Immature natural killer cell (primary cell): ENCODE data around the gene CLNS1A. TPM values are rescaled to one million over a fixed set of nuclear protein-coding genes. Genes with fewer than 3 reads are reported as not detected.
A peak's percentile ranks its signal among the peaks of the same experiment; 100 is the strongest.

Experiments
- DNase-seq, 3 donors: peaks; one replicate each; pipeline ENCODE4 v3.0.0; 2022; ENCODE audit warnings: mixed read lengths in 1 of 3
- H3K27ac Mint-ChIP-seq, 6 donors: one replicate each; pipeline ENCODE4 v1.8.0; 2020; ENCODE audit warnings: mixed read lengths in 6 of 6, mild to moderate bottlenecking in 5 of 6, inconsistent platforms in 4 of 6, moderate library complexity in 3 of 6
- H3K27me3 Mint-ChIP-seq, 3 donors: one replicate each; pipeline ENCODE4 v1.8.0; 2020 to 2021; ENCODE audit warnings: low read depth in 3 of 3, mild to moderate bottlenecking in 3 of 3, mixed read lengths in 3 of 3, moderate library complexity in 3 of 3, inconsistent platforms in 1 of 3
- H3K36me3 Mint-ChIP-seq, 3 donors: one replicate each; pipeline ENCODE4 v1.8.0; 2020; ENCODE audit warnings: mixed read lengths in 3 of 3, inconsistent platforms in 2 of 3, mild to moderate bottlenecking in 2 of 3
- H3K4me1 Mint-ChIP-seq, 2 donors: one replicate each; pipeline ENCODE4 v1.8.0; 2020; ENCODE audit warnings: inconsistent platforms in 2 of 2, mild to moderate bottlenecking in 2 of 2, mixed read lengths in 2 of 2, moderate library complexity in 1 of 2
- H3K4me3 Mint-ChIP-seq, 5 donors: one replicate each; pipeline ENCODE4 v1.8.0; 2020; ENCODE audit warnings: mild to moderate bottlenecking in 5 of 5, mixed read lengths in 5 of 5, inconsistent platforms in 3 of 5, moderate library complexity in 3 of 5
- H3K9me3 Mint-ChIP-seq, 6 donors: one replicate each; pipeline ENCODE4 v1.8.0; 2020; ENCODE audit warnings: mild to moderate bottlenecking in 6 of 6, mixed read lengths in 6 of 6, inconsistent platforms in 4 of 6, moderate library complexity in 3 of 6
- polyA plus RNA-seq, 3 donors: library from polyadenylated mRNA; unstranded; fragments of 300-500 nt; fragmentation: Illumina TruSeq; gene quantifications; one replicate each; pipeline ENCODE4 v1.2.3, GENCODE V29; 2021

Gene CLNS1A
- polyA plus RNA-seq: 100 to 1,000 TPM in 1 of 3 donors, 10 to 100 TPM in 2; 74.7 to 120 (median 82.0) TPM

- peak; percentile 65 to 78 (median 75) for DNase-seq
- peaks cover 0 to 4% (median 0%) of the 10 kb centered on the region in 6 donors for H3K9me3 Mint-ChIP-seq
- peak within 1 kb of the TSS; percentile 53 to 97 (median 95) for H3K27ac Mint-ChIP-seq
- H3K4me1 Mint-ChIP-seq: peaks cover 37 to 41% of the 10 kb centered on the region in 2 donors
- peaks cover 0 to 4% (median 4%) of the 10 kb centered on the region in 3 donors for H3K27me3 Mint-ChIP-seq
- peaks cover 0 to 4% (median 3%) of the 10 kb centered on the region in 3 donors for H3K36me3 Mint-ChIP-seq
- peak within 1 kb of the TSS; percentile 97 to 99 (median 97) for H3K4me3 Mint-ChIP-seq
Observed at GRCh38 chr11:77637345-77638165, at the start of gene CLNS1A. Gene CLNS1A (minus strand): TSS chr11:77637794. CDS start chr11:77637714, 80 bp downstream.

DNA sequence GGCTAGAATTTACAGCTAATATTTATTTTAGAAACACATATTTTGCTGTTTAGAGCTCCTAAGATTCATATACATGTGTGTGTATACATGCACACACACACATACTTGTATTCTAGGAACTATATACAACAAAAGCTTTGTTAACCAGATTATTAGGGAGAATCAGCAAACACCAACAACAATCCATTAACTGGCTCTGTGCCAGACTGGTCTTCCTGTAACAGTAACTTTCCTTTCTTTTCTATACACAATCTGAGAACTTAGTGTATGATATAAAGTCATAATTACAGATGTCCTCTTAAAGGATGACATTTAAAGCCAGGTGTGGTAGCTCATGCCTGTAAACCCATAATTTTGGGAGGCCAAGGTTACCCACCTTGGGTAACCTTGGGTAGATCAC is 49.5 kb upstream of the CLNS1A start:
- no peak overlapping the region for H3K4me3 Mint-ChIP-seq
- peaks cover 22 to 37% (median 27%) of the 10 kb centered on the region in 3 donors for H3K36me3 Mint-ChIP-seq
- H3K9me3 Mint-ChIP-seq: no peaks in the 10 kb centered on the region
- peaks cover 0 to 4% (median 2%) of the 10 kb centered on the region in 3 donors for H3K27me3 Mint-ChIP-seq
- no peaks in the 10 kb centered on the region for H3K4me1 Mint-ChIP-seq
- no peak for DNase-seq
- H3K27ac Mint-ChIP-seq: peak overlapping the region in 1 of 6 donors; percentile 53

GRCh38 chr11:77677138-77677537 is 39.5 kb upstream of the CLNS1A start:
- no peak for DNase-seq
- Mint-ChIP-seq H3K27me3 (no peaks in the 10 kb centered on the region), H3K27ac (peak overlapping the region in 1 of 6 donors; percentile 2), H3K9me3 (no peaks in the 10 kb centered on the region), H3K36me3 (peaks cover 43 to 68% (median 44%) of the 10 kb centered on the region in 3 donors), H3K4me3 (no peak overlapping the region), H3K4me1 (no peaks in the 10 kb centered on the region)

- no peak for DNase-seq
- Mint-ChIP-seq H3K36me3 (peaks cover 59 to 75% (median 63%) of the 10 kb centered on the region in 3 donors), H3K4me1 (no peaks in the 10 kb centered on the region), H3K27me3 (peaks cover 0 to 2% (median 0%) of the 10 kb centered on the region in 3 donors), H3K27ac (peak overlapping the region in 1 of 6 donors; percentile 0), H3K4me3 (no peak overlapping the region), H3K9me3 (no peaks in the 10 kb centered on the region)
Observed at GRCh38 chr11:77672264-77672663, 34.7 kb upstream of the CLNS1A start.

GRCh38 chr11:77669848-77670511 is 32.4 kb upstream of the CLNS1A start:
- Mint-ChIP-seq H3K36me3 (peaks cover 42 to 67% (median 48%) of the 10 kb centered on the region in 3 donors), H3K27ac (peak overlapping the region in 4 of 6 donors; percentile 14 to 37 (median 32)), H3K27me3 (peaks cover 0 to 2% (median 0%) of the 10 kb centered on the region in 3 donors), H3K4me1 (no peaks in the 10 kb centered on the region), H3K9me3 (no peaks in the 10 kb centered on the region), H3K4me3 (no peak overlapping the region)
- DNase-seq: no peak

GRCh38 chr11:77668760-77669159 is 31.2 kb upstream of the CLNS1A start:
- DNase-seq: no peak
- H3K27ac Mint-ChIP-seq: no peak overlapping the region
- H3K4me3 Mint-ChIP-seq: no peak overlapping the region
- H3K9me3 Mint-ChIP-seq: no peaks in the 10 kb centered on the region
- peaks cover 32 to 56% (median 42%) of the 10 kb centered on the region in 3 donors for H3K36me3 Mint-ChIP-seq
- peaks cover 0 to 2% (median 0%) of the 10 kb centered on the region in 3 donors for H3K27me3 Mint-ChIP-seq
- H3K4me1 Mint-ChIP-seq: no peaks in the 10 kb centered on the region

DNA sequence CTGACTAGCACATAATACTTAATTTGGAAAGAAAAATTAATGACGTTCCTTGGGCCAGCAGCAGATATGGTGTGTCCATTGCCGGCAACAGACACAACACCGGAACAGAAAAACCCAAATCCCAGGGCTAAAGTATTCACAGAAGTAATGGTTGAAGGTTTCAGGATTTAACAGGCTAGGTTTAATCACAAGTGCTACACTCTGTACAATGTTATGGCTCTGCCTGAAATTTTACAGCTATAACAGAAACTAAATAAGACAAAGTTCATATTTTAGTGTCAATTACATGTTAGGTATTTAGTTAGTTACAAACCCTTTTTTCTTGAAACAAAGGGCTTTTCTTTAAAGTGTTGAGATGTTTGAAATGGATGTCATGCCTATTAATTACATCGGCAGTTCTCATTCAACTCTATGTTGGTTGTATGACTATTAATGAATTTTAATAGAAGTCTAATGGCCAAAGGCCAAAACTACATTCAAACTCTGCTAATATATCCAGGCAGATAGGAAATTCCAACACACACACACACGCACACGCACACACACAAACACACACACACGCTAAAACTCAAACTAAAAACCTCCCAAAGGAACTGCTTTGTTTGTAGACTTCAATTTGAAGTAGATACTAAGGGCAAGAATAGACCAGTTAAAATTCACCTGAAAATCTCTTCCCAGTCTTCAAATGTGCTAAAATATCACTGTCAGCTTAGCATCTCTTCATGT is 27.8 kb upstream of the CLNS1A start:
- Mint-ChIP-seq H3K9me3 (no peaks in the 10 kb centered on the region), H3K4me3 (no peak overlapping the region), H3K27ac (peak overlapping the region in 2 of 6 donors; percentile 40 to 41), H3K36me3 (peaks cover 22 to 38% (median 27%) of the 10 kb centered on the region in 3 donors), H3K27me3 (peaks cover 0 to 2% (median 0%) of the 10 kb centered on the region in 3 donors), H3K4me1 (no peaks in the 10 kb centered on the region)
- DNase-seq: no peak

DNA sequence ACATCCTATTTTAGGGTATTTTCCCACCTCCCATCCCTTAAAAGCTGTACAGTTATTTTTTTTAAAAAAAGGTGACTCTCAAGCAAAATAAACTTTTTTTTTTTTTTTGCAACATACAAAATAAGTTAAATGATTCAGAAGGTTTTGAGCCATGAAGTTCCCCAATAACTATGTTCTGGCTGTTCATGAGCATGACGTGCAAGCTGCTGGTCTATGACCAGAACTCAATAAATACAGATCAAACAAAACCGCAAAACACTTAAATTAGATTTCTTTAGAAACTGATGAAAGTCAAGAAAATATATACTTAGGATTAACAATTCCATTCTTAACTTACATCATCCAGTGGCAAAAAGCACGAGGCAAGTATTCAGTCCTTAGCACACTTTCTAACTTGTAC is 24.1 kb upstream of the CLNS1A start:
- H3K27me3 Mint-ChIP-seq: no peaks in the 10 kb centered on the region
- no peaks in the 10 kb centered on the region for H3K9me3 Mint-ChIP-seq
- H3K4me3 Mint-ChIP-seq: no peak overlapping the region
- H3K36me3 Mint-ChIP-seq: peaks cover 0 to 12% (median under 1%) of the 10 kb centered on the region in 3 donors
- H3K4me1 Mint-ChIP-seq: no peaks in the 10 kb centered on the region
- no peak for DNase-seq
- no peak overlapping the region for H3K27ac Mint-ChIP-seq

DNA sequence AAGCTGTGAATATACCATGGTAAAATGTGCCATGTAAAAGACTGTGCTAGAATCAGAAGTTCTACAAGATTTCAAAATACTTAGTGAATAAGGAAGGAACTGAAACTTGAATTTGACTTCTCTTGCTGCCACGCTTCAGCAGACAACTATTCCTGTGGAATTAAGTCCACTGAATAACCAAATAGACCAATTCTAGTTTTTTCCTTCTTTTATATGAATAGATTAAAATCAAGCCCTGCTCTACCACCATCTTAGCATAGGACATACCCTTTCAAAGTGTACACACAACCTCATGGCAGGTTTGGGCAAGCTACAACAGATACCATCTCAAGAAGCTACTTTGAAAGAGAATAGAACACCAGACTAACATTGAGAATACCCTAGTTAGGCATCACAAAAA is 23.4 kb upstream of the CLNS1A start:
- DNase-seq: no peak
- peaks cover 0 to 10% (median 0%) of the 10 kb centered on the region in 3 donors for H3K36me3 Mint-ChIP-seq
- H3K27me3 Mint-ChIP-seq: no peaks in the 10 kb centered on the region
- no peak overlapping the region for H3K27ac Mint-ChIP-seq
- H3K9me3 Mint-ChIP-seq: no peaks in the 10 kb centered on the region
- no peak overlapping the region for H3K4me3 Mint-ChIP-seq
- no peaks in the 10 kb centered on the region for H3K4me1 Mint-ChIP-seq

GRCh38 chr11:77658213-77659013 is 20.8 kb upstream of the CLNS1A start:
- Mint-ChIP-seq H3K27me3 (peaks cover 0 to 2% (median 0%) of the 10 kb centered on the region in 3 donors), H3K27ac (no peak overlapping the region)

DNA sequence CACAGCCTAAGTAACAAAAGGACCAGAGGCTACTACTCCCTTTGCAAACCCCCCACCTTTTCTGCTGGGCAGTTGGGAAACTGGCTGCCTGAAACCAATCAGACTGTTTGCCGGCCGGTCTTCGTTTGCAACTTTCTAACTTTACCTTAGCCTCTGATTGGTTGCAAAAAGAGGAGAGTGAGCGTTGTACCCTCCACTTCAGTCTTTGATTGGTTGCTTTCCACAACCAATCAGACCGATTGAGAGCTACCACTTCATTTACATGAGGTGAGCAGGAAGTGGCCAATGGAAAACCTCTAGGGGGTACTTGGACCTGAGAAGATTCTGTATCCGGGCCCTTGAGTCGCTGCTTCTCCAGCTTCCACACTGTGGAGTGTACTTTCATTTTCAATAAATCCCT is 18.8 kb upstream of the CLNS1A start:
- H3K27ac Mint-ChIP-seq: no peak overlapping the region
- H3K4me1 Mint-ChIP-seq: no peaks in the 10 kb centered on the region

More at GRCh38 chr11:77658213-77659013, 20.8 kb upstream of the CLNS1A start:
- no peak overlapping the region for H3K4me3 Mint-ChIP-seq
- H3K9me3 Mint-ChIP-seq: no peaks in the 10 kb centered on the region
- DNase-seq: no peak
- no peaks in the 10 kb centered on the region for H3K4me1 Mint-ChIP-seq
- peaks cover 0 to 4% (median 0%) of the 10 kb centered on the region in 3 donors for H3K36me3 Mint-ChIP-seq

DNA sequence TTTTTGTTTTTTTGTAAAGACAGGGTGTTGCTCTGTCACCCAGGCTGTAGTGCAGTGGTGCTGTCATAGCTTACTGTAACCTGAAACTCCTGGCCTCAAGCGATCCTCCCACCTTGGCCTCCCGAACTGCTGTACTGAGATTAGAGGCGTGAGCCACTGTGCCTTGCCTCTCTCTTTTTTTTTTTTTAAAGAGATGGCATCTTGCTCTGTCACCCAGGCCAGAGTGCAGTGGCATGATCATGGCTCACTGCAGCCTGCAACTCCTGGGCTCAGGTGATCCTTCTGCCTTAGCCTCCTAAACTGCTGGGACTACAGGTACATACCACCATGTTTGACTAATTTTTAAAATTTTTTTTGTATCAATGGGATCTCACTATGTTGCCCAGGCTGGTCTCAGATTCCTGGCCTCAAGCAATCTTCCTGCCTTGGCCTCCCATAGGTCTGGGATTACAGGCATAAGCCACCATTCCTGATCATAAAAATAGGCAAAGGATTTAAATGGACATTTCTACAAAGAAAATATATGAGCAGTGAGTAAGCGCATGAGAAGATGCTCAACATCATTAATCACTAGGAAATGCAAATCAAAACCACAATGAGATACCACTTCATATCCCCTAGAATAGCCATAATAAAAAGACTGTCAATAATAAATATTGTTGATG is 17.3 kb upstream of the CLNS1A start:
- Mint-ChIP-seq H3K4me1 (no peaks in the 10 kb centered on the region), H3K4me3 (no peak overlapping the region), H3K27ac (no peak overlapping the region), H3K9me3 (no peaks in the 10 kb centered on the region), H3K27me3 (peaks cover 0 to 9% (median 2%) of the 10 kb centered on the region in 3 donors), H3K36me3 (no peaks in the 10 kb centered on the region)
- no peak for DNase-seq

More for the DNA sequence above, 18.8 kb upstream of the CLNS1A start:
- H3K4me3 Mint-ChIP-seq: no peak overlapping the region
- H3K9me3 Mint-ChIP-seq: no peaks in the 10 kb centered on the region
- H3K36me3 Mint-ChIP-seq: no peaks in the 10 kb centered on the region
- DNase-seq: no peak
- H3K27me3 Mint-ChIP-seq: peaks cover 0 to 5% (median 2%) of the 10 kb centered on the region in 3 donors
